ENCODE data around the gene TMC2. TPM values are rescaled to one million over a fixed set of nuclear protein-coding genes. Genes with fewer than 3 reads are reported as not detected.
"Not testable (repeated sequence)": the region's sequence is repeated elsewhere in the genome, so short reads cannot be mapped to it uniquely, and the experiment has no call there.

Gene TMC2
- total and polyA plus RNA-seq, 2 of the 8 experiments (the other 6 are each of a cell fraction or from before 2014, with no cell fraction given) = not detected

GRCh38 chr20:2682040-2682439 lies 145.7 kb downstream of the TMC2 start:
- WGBS, 2 experiments (ENCODE audit: extremely low coverage in 1 of 2, insufficient coverage in 1 of 2, insufficient read length in 1 of 2, insufficient replicate concordance in 2 of 2, low coverage in 1 of 2, low lambda C conversion rate in 2 of 2, missing lambda C conversion rate in 1 of 2) = 43 to 85% methylated on average over 2 to 3 of the region's 3 CpGs
- H3K4me3 ChIP-seq (ENCODE audit: extremely low read depth in 1 of 4, insufficient read depth in 2 of 4, low read depth in 3 of 4, low read length in 4 of 4); H2BK5ac ChIP-seq (ENCODE audit: low read depth, low read length); H4K5ac ChIP-seq (ENCODE audit: insufficient read length, low read depth, low read length); H3K9ac ChIP-seq (replicated peaks in 1 of 4; ENCODE audit: extremely low read depth in 1 of 4, low read depth in 3 of 4, low read length in 3 of 4); CTCF ChIA-PET (ENCODE audit: partially characterized antibody); H2BK120ac ChIP-seq (replicated peaks; ENCODE audit: low read depth, low read length); H3K27ac ChIP-seq (ENCODE audit: low read depth, low read length); H2BK15ac ChIP-seq (ENCODE audit: low read length); H2AFZ ChIP-seq (ENCODE audit: low read length); DNase-seq (ENCODE audit: low read depth in 1 of 2, low spot score in 2 of 2); H4K20me1 ChIP-seq (replicated peaks in 1 of 2; ENCODE audit: control insufficient read depth in 1 of 2, insufficient read depth in 2 of 2, low read length in 2 of 2); H4K91ac ChIP-seq (replicated peaks; ENCODE audit: insufficient read length, low read length); POLR2A ChIA-PET (ENCODE audit: partially characterized antibody); H3K27me3 ChIP-seq (replicated peaks in 1 of 4; ENCODE audit: control insufficient read depth in 3 of 4, extremely low read depth in 1 of 4, insufficient read depth in 3 of 4, low read length in 3 of 4); H3K23me2 ChIP-seq (ENCODE audit: low read depth, low read length); H3K14ac ChIP-seq (ENCODE audit: insufficient read length); H2BK12ac ChIP-seq (ENCODE audit: low read depth, low read length); H3K9me3 ChIP-seq (ENCODE audit: insufficient read depth in 2 of 2, low read depth in 1 of 2, low read length in 1 of 2); H4K8ac ChIP-seq (ENCODE audit: extremely low read depth, insufficient read depth, low read length); H3K79me1 ChIP-seq (ENCODE audit: low read depth, low read length); H3K4ac ChIP-seq (replicated peaks; ENCODE audit: insufficient read length, low read depth, low read length); H3K79me2 ChIP-seq (ENCODE audit: control insufficient read depth in 1 of 2, insufficient read depth in 2 of 2, low read length in 2 of 2); H2BK20ac ChIP-seq (ENCODE audit: low read length); H3K18ac ChIP-seq (ENCODE audit: extremely low read depth, low read length); H2AK5ac ChIP-seq (ENCODE audit: low read depth, low read length); H3K4me2 ChIP-seq (ENCODE audit: insufficient read depth in 1 of 2, low read depth in 2 of 2, low read length in 2 of 2); H3K23ac ChIP-seq (ENCODE audit: insufficient read length); H3K4me1 ChIP-seq (replicated peaks in 1 of 4; ENCODE audit: control insufficient read depth in 3 of 4, insufficient read depth in 4 of 4, low read length in 3 of 4); FAIRE-seq; H3K36me3 ChIP-seq (ENCODE audit: control insufficient read depth in 2 of 4, insufficient read depth in 4 of 4, low read length in 3 of 4); H3K56ac ChIP-seq (replicated peaks; ENCODE audit: insufficient read length, low read depth, low read length): not testable (repeated sequence)

GRCh38 chr20:2684817-2685216 lies 148.4 kb downstream of the TMC2 start:
- H2BK15ac ChIP-seq (ENCODE audit: low read length); H4K5ac ChIP-seq (ENCODE audit: insufficient read length, low read depth, low read length); H3K56ac ChIP-seq (replicated peaks; ENCODE audit: insufficient read length, low read depth, low read length); H3K36me3 ChIP-seq (ENCODE audit: control insufficient read depth in 2 of 4, insufficient read depth in 4 of 4, low read length in 3 of 4); H2AFZ ChIP-seq (ENCODE audit: low read length); H2BK5ac ChIP-seq (ENCODE audit: low read depth, low read length); H3K14ac ChIP-seq (ENCODE audit: insufficient read length); H3K4ac ChIP-seq (replicated peaks; ENCODE audit: insufficient read length, low read depth, low read length); H2BK12ac ChIP-seq (ENCODE audit: low read depth, low read length); H2BK120ac ChIP-seq (replicated peaks; ENCODE audit: low read depth, low read length); H2BK20ac ChIP-seq (ENCODE audit: low read length); H3K9me3 ChIP-seq (ENCODE audit: insufficient read depth in 2 of 2, low read depth in 1 of 2, low read length in 1 of 2); H3K9ac ChIP-seq (replicated peaks in 1 of 4; ENCODE audit: extremely low read depth in 1 of 4, low read depth in 3 of 4, low read length in 3 of 4); H3K4me1 ChIP-seq (replicated peaks in 1 of 4; ENCODE audit: control insufficient read depth in 3 of 4, insufficient read depth in 4 of 4, low read length in 3 of 4); H3K79me1 ChIP-seq (ENCODE audit: low read depth, low read length); H4K91ac ChIP-seq (replicated peaks; ENCODE audit: insufficient read length, low read length); H3K23ac ChIP-seq (ENCODE audit: insufficient read length); H2AK5ac ChIP-seq (ENCODE audit: low read depth, low read length); H3K79me2 ChIP-seq (ENCODE audit: control insufficient read depth in 1 of 2, insufficient read depth in 2 of 2, low read length in 2 of 2); H4K20me1 ChIP-seq (replicated peaks in 1 of 2; ENCODE audit: control insufficient read depth in 1 of 2, insufficient read depth in 2 of 2, low read length in 2 of 2); H3K27ac ChIP-seq (ENCODE audit: low read depth, low read length); H4K8ac ChIP-seq (ENCODE audit: extremely low read depth, insufficient read depth, low read length); H3K23me2 ChIP-seq (ENCODE audit: low read depth, low read length); FAIRE-seq; DNase-seq (ENCODE audit: low read depth in 1 of 2, low spot score in 2 of 2); H3K18ac ChIP-seq (ENCODE audit: extremely low read depth, low read length); H3K4me2 ChIP-seq (ENCODE audit: insufficient read depth in 1 of 2, low read depth in 2 of 2, low read length in 2 of 2); H3K4me3 ChIP-seq (ENCODE audit: extremely low read depth in 1 of 4, insufficient read depth in 2 of 4, low read depth in 3 of 4, low read length in 4 of 4): not testable (repeated sequence)
- peaks cover 5 to 18% (median 17%) of the 10 kb centered on the region in 4 experiments for H3K27me3 ChIP-seq (replicated peaks in 1 of 4; ENCODE audit: control insufficient read depth in 3 of 4, extremely low read depth in 1 of 4, insufficient read depth in 3 of 4, low read length in 3 of 4)
- WGBS, 2 experiments (ENCODE audit: extremely low coverage in 1 of 2, insufficient coverage in 1 of 2, insufficient read length in 1 of 2, insufficient replicate concordance in 2 of 2, low coverage in 1 of 2, low lambda C conversion rate in 2 of 2, missing lambda C conversion rate in 1 of 2) = 88% methylated on average over 3 of the region's 4 CpGs; no CpG with 5 or more reads in 1 of the 2 experiments
- CTCF ChIA-PET (ENCODE audit: partially characterized antibody) = interaction anchor here (0.5 to 8.6 kb wide), 7 partner anchors 11 to 104 kb away, joined by 3 to 133 read pairs (median 7); no protein-coding TSS in a partner anchor
- POLR2A ChIA-PET (ENCODE audit: partially characterized antibody) = interaction anchor here (1.4 to 1.5 kb wide), 3 partner anchors 30 to 57 kb away, joined by 3 to 4 read pairs (median 4); partner anchors contain the start of gene NOP56

Data from H1 (cell line).